Putamen (tissue), 1 donor: ENCODE measurements around the gene CTNND2.
"Not testable (repeated sequence)": the region's sequence is repeated elsewhere in the genome, so short reads cannot be mapped to it uniquely, and the experiment has no call there.

Experiments used
- DNase-seq: peaks from one replicate; pipeline ENCODE4 v3.0.0-alpha.2; 2016; ENCODE audit warnings: low spot score

The CTNND2 gene

DNA sequence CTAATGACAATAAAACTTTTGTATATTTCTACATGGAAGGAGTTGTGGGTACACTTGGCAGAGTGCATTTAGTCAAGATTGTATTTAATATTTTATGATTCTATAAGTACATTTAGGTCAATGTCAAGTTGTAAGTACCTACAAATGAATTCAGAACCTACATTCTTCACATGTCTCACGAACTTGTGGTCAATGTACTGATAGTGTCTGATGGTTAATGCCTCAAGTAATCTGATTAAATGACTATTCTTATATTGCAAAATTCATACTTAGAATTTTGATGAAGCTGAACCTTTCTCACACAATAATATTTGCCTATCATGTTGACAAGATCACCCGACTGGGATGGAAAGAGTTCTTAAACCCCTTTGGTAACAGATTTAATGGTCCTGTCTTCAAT is 444.5 kb downstream of the CTNND2 start:
- DNase-seq: no peak

DNA sequence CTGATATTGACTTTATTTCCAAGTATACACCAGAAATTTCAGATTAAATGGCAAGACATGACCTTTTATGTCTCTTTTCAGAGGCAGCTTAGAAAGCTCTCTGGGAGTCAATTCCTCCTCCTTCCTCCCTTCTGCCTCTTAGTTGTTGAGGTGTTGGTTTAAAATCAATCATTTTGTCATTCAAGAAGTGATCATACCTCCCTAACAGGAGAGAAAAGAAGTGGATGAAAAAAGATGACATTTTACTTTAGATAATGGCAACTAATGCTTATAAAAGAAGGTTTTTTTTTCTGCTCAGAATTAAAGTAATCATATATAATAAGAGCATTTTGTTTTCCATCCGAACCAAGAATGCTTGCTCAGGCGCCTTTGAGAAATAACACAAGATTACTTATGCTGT is 448.7 kb downstream of the CTNND2 start:
- no peak for DNase-seq

DNA sequence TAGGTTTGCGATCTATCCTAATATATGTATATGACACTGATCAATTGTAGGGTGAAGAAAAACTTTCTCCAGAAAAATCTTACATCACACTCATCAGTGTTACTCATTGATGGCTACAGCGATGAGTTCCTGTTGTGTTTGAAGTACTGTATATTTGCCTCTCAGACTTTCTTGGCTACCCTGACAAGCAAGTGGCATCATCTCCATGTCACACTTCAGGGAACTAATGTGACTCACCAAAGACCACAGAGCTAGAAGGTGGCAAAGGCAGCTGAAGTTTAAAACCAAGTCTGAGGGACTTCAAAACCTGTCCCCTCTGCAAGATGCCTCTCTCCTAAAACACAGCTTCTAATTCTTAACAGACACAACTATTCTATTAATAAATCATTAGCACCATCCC is 451.4 kb downstream of the CTNND2 start:
- DNase-seq: no peak

DNA sequence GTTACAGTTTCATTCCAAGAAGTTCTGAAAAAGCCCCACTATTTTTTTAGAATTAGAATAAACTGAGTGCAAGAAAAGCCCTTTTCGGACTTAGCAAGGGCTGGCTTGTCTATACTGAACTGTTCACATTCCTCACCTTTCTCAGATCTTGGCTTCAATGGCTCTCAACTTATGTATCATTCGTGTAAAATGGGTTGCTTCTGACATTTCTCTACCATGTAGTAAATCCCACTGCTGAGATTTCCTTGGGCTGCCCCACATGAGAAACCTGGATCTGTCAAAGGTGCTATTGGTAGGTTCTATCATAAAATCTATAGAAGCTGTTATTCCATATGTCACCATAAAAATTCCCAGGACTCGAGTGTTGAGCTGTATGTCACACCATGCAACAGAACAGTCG is 454.3 kb downstream of the CTNND2 start:
- no peak for DNase-seq

DNA sequence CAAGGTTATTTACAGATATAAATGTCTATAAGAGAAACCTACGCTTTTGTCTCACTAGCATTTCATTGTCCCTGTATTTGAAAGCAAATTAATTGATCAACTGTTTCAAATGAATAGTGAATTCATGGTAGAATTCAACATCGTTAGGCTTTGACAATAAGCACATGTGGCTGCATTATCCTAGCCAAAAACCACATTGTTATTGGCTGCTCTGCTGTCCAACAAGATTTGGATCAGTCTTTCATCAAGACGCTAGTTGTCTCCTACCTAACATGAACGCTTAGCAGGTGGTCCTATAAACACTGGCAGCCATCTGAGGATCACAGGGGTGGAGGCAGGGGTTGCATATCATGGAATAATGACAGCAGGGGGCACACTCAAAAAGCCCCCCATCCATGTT is 455.0 kb downstream of the CTNND2 start:
- no peak for DNase-seq

DNA sequence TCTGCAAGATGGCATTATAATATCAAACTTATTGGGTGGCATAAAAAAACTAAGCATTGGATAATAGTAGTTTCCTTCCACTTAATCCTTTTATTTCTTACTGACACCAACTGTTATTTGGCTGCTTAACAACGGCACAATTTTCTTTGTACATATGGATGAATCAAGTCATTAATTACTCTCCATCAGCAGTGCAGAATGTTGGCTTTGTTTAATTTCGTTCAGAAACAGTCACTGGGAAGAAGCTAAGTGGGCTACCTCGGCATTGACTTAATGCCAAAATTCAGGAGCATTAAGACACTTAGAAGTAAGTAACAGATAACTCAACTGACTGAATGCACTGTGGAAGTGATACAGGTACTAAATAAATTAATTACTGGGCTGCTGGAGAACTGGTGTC is 460.4 kb downstream of the CTNND2 start:
- no peak for DNase-seq

DNA sequence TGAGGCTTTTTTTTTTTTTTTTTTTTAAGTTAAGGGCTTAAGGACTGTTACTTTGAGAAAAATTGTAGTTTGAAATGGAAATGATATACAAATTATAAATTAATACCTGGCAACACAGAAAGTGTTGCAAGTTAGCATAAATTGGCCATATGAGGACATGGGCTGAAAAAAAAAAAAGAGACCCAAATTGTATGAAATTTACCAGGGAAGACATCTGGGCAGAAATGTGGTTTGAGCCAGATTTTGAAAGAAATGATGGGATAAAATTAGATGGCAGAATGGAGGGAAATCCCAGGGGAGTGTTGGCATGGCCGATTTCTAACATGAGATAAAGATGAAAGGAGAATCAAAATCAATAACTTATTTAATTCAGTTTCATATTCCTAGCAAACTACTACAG is 472.1 kb downstream of the CTNND2 start:
- no peak for DNase-seq

DNA sequence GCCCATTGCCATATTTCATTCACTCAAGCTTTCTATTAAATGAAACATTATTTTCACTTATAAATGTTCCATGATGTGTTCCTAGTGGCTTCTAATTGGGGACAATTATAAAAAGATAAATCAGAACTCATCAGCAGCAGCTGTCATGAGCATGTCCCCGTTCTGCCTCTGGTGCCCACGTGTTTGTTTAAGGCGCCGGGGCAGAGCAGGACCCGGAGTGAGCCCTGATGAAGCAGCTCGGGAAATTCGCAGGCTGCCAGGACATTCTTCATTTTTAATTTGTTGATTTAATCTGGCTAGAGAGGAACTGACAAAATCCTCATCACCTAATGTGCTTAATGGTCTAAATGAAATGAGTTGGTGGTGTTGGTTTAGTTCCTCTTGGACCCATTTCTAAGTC is 475.0 kb downstream of the CTNND2 start:
- no peak for DNase-seq

DNA sequence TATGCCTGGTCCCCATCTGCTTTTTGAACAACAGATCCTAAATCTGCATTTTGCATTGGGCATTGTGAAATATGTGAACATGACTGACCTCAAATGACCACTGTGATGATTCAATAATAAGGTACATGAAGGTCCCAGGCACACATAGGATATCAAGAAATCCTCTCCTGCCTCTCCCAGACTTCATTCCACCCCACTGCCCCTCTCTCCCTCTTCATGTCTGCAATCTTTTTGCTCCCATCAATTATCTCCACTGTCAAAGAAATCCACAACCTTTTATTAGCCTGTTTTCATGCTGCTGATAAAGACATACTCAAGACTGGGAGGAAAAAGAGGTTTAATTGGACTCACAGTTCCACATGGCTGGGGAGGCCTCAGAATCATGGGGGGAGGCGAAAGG is 476.7 kb downstream of the CTNND2 start:
- DNase-seq: no peak

DNA sequence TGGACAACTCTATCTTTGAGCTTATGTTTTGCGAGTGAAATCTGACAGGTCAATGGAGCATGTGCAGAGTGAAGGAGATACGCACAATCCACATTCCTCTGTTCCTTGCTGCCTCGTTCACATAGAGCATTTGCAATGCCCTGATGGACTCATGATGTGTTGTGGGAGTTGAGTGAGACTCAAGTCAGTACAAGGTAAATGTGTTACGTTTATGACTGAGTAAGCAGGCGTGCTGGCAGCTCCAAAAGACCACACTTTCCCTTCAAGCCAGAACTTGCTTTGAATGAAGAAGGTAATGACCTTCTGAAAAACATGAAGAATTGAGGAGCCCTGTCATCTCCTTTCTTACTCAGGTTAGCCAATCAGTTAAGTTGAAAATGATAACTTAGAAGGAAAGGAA is 477.8 kb downstream of the CTNND2 start:
- DNase-seq: no peak

DNA sequence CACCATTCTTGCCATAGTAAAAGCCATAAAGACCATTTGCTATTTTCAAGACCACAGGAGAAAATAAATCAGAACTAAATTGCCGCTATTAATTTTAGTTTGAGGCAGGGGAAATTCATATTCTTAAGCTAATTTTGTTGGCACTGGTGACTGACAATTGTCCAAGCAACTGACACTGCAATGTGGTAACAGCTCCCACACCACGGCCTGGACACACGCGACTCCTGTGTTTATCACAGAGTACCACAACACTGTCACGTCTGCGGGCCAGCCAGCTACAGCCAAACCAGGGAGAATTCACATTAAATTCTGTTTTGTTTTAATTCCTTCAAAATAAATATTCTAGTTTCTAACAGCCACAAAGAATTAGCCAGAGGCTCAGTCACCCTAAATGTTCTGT is 481.9 kb downstream of the CTNND2 start:
- DNase-seq: no peak

DNA sequence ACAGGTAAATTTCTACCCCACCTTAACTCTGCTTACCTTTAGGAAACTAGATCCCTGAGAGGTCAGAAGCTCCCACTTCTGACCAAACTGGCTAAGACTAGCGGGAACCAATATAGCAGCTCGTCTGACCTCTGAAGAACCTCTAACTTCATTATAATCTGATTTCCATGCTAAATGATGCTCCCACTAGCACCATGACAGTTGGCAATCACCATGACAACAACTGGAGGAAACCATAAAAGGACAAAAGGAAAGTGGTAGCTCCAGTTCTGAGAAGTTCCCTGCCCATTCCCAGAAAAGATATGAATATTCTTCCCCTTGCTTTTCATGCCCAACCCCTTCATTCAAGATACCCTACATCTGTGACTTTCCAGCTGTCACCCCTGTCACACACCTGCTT is 483.3 kb downstream of the CTNND2 start:
- no peak for DNase-seq

DNA sequence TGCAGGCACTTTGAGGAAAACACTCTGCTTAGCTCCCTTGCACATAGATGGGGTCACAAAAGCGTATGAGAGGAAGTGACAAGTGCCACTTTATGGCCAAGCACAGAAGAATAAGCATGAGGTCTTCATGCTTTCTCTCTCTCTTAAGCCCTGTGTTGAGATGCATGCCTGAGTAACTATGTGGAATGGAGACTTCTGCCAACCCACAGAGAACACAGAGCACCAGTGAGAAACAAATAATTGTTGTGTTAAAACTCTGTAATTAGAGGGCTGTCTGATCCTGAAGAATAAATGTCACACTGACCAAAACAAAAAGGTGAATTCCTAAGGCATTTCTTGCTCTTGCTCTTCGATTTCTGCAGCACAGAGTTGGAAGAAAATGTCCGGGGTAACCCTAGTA is 488.5 kb downstream of the CTNND2 start:
- peak; percentile 32 for DNase-seq

DNA sequence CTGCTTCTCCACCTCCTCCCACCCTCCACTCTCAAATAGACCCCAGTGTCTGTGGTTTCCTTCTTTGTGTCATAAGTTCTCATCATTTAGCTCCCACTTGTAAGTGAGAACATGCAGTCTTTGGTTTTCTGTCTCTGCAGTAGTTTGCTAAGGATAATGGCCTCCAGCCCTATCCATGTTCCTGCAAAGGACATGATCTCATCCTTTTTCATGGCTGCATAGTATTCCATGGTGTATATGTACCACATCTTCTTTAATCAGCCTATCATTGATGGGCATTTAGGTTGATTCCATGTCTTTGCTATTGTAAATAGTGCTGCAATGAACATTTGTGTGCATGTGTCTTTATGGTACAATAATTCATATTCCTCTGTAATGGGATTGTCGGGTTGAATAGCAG is 489.5 kb downstream of the CTNND2 start:
- not testable (repeated sequence) for DNase-seq

DNA sequence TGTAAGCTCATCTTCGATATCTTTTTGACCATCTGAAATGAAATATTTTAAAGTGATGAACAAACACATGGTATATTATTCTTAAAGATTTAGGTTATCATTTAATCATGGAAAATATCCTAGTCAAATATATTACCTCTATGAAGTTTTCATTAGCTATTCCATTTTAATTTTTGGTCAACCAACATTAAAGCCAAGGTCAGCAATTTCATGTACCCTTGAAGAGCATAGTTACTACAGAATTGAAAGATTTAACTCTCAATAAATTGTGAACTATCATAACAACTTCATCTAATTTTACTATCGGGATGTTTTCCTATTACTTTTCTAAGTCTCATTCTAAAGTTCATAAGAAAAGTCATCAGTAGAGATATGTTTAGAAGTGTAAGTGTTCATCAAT is 492.6 kb downstream of the CTNND2 start:
- DNase-seq: no peak

DNA sequence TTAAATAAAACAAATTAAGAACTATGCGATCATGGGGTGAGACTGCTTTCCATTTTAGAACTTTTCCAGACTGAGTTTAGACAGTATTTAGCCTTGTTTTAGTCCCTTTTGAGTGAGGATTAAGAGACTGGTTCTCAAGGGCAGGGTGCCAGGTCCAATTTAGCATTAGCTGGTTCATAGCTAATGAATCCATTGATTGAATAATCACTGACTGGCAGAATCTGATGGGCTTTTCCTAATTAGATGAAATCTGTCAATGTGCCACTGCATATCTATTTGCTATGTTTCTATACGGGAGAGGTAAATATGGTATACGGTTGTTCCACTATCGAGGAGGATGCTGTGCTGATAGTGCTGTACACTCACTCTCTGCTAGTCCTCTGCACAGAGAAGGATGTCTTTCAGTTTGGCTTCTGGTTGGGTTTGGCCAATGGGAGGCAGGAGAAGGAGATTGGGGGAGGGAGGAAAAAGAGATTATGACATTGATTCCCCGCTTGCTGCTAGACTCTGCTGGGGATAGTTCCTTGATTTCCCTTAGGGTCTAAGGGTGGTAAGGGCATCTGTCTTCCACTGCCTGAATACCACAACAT is 496.6 kb downstream of the CTNND2 start:
- DNase-seq: peak; percentile 69

DNA sequence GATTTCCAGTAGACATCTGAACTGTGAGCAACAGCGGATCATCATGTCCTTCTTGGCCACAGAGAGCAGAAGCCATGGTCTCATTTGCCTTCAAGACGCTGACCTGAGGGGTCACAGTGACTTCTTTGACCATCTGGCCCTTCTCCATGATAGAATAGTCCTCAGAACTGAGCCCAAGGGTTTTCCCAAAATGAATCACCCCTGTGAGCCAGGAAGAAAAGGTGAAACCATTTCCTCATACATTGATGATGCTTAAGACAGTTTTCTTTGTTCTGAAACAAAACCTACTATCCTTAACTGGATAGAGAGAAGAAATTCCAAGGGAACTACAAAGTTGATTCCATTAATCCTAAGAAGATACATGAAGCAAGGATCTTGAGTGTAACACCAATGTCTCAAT is 503.9 kb downstream of the CTNND2 start:
- no peak for DNase-seq

DNA sequence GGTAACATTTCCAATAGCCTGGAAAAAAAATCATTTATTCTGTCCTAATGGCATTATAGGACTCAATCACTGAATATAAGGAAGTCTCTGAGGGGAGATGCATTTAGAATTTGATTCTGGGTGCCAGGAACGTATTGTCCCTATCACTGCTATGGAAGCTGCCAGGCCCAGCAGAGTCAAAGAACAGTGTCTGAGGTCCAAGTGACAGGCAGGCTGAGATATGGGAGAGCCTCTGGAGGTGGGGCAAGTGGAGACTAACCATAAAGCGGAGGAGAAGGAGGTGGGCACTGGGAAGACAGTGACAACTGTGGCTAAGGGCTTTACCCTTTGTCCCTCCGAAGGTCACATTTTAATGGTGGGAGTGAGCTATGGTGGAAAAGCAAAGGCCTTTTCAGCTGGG is 505.5 kb downstream of the CTNND2 start:
- DNase-seq: no peak

DNA sequence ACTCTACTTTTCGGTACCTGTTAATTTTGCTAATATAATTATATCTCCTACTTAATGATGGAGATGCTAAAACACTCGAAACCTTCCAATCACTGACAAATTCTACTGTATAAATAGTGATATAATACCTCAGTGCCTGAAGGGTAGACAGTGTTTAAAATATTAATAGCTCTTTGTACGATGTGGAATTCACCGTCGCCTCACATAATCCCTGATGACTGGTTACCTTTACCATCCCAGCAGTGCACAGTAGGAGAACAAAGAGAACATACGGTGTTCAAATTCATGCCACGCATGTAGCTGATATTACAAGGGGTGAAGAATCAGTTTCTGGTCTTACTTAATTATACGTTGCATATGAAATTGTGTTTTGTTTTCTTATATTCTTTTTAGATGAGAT is 506.7 kb downstream of the CTNND2 start:
- no peak for DNase-seq

DNA sequence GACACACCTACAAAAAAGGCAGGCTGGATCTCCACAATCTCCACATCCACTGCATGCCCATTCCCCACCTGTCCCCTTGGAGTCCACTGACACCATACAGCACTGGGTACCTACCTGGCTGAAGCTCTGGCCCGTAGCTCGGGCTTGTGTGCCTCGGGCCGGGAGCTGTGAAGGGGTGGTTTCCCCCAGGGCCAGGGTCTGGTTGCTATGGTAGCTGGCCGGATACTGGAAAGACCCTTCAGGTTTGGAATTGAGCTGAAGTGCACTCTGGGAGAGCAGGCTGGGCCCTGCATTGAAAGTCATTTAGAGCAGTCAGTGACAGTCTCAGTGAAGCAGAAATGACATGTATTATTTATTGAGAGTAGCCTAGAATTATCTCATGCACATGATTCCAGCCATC is 507.3 kb downstream of the CTNND2 start:
- DNase-seq: no peak

DNA sequence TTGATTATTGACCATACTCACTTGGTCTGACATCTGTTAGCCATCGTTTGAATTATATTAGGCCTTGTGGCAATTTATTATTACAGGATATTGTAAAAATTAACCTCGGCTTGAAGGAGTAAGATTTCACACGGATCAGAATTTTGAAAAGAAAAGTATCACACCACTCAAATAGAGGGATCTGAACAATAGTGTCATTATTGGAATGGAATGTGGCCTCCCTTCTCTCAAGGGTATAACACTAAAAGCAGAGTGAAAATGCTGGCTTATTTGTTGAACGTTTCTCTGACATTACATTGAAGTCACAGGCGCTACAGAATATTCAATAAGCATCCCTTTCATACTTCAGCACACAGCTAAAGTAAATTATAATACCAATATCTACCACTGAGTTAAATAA is 509.3 kb downstream of the CTNND2 start:
- no peak for DNase-seq

DNA sequence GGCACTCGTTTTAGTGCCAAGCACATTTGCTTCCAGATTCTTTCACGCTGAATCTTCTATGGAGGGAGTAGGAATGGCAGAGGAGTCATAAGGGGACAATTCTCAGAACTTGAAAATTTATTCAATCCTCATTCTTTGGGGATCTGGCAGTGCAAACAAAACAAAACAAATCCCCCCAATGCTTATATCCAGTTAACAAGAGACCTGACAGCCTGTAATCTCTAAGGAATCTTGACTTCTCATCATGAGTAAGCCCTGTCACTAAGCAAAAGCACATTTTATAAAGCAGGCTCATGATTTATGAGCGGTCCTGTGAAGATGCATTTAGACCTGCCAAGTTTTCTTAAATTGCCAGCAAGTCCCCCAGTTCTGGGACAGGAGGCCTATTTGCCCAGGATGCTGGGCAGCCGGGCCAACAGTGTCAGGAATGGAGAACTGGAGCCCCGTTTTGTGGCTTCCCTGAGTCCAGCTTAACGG is 513.9 kb downstream of the CTNND2 start:
- peak; percentile 43 for DNase-seq

DNA sequence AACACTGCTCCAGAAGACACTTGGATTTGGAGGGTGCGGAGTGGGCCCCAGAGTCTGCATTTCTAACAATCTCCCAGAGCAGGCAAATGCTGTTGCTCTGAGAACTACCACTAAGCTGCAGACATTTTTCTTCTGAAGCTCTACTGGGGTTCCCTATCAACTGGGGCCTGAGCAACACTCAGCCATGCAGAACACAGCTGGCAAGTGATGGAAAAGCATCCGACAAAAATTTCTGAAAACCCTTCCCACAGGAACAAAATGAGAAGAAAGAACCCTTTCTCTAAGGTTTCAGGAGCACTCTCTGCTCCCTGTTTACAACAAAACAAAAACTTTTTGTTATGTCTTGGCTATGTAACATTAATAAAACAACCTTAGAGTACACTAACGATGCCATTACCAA is 516.9 kb downstream of the CTNND2 start:
- peak; percentile 37 for DNase-seq

DNA sequence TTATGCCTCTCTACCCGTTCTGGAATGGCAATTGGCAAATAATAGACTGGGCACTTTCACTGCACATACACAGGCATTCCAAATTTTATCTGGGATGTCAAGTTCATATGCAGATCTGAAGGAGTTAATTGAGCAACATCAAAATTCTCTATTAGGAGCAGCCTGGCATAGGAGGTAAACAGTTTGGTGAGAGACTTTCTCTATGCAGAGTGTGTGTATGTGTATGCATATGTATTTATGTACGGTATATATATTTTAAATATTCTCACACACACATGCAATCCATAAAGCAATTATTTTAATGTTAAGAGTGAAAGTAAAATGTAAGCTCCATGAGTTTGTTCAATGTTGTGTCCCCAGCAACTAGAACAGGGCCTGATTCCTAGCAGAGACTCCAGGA is 517.8 kb downstream of the CTNND2 start:
- no peak for DNase-seq

DNA sequence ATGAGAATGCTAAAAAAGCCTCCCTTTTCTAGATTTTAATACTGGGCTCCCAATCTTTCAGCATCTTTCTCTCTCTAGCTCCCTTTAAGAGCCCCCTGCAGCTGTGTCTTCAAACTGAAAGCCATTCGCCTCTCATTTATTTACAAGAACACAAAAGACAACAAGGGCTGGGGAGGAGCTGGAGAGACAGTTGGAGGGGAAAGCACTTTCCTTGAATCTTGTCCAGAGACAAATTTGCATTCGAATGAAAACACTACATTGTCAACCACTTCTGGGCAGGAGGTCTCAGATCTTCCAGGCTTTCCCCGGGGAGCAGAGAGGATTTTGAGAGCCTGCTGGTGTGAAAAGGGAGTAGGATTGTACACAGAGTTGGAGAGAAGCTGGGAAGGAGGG is 518.3 kb downstream of the CTNND2 start:
- peak; percentile 95 for DNase-seq
